CD4-positive, alpha-beta T cell (primary cell): ENCODE results near the gene DSP. TPM values are rescaled to one million over a fixed set of nuclear protein-coding genes. Genes with fewer than 3 reads are reported as not detected.

Source experiments
- ATAC-seq: fragments of 200-7000 bp; cut with Tn5 transposase; one replicate; pipeline ENCODE4 v1.10.0; 2022; ENCODE audit warnings: mild to moderate bottlenecking; ENCODE audit not compliant: poor library complexity
- CTCF ChIA-PET: fragments of 350-600 bp; sonication (Branson Sonifier 250); formaldehyde crosslinking; loops from one replicate; lab custom pipeline; 2021; ENCODE audit warnings: antibody characterized with exemption, inconsistent platforms; lab: Charles Lee
- POLR2A ChIA-PET: fragments of 350-600 bp; sonication (Branson Sonifier 250); formaldehyde crosslinking; loops from one replicate; lab custom pipeline; 2021; ENCODE audit warnings: antibody characterized with exemption, inconsistent platforms; lab: Charles Lee
- DNase-seq, 14 experiments: peaks; one replicate each; pipeline ENCODE4 v3.0.0-alpha.2; 2013 to 2020; ENCODE audit warnings: mixed read lengths in 2 of 14
- H3K27ac ChIP-seq, 2 donors: one replicate each; pipeline versions ENCODE4 v1.5.1 to v1.7.0; 2013; ENCODE audit warnings: low read length in 2 of 2, low read depth in 1 of 2, mild to moderate bottlenecking in 1 of 2
- H3K27me3 ChIP-seq, 2 experiments: 1 replicate in 1 of 2; 2 replicates in 1 of 2; pipeline versions ENCODE4 v1.6.1 to v1.7.0; 2013; ENCODE audit warnings: low read length in 2 of 2, control low read depth in 1 of 2, mild to moderate bottlenecking in 1 of 2, moderate library complexity in 1 of 2; ENCODE audit not compliant: insufficient read depth in 2 of 2, control insufficient read depth in 1 of 2
- H3K36me3 ChIP-seq: one replicate; pipeline ENCODE4 v1.6.1; 2013; ENCODE audit warnings: low read length, control low read depth; ENCODE audit not compliant: insufficient read depth
- H3K4me1 ChIP-seq: one replicate; pipeline ENCODE4 v1.6.1; 2013; ENCODE audit warnings: low read length, control low read depth; ENCODE audit not compliant: insufficient read depth
- H3K4me3 ChIP-seq: one replicate; pipeline ENCODE4 v1.5.1; 2013; ENCODE audit warnings: mild to moderate bottlenecking, low read length, moderate library complexity
- H3K9me3 ChIP-seq, 2 experiments: 1 replicate in 1 of 2; 2 replicates in 1 of 2; pipeline versions ENCODE4 v1.6.1 to v1.7.0; 2013; ENCODE audit warnings: low read length in 2 of 2, mild to moderate bottlenecking in 2 of 2, control low read depth in 1 of 2, moderate library complexity in 1 of 2; ENCODE audit not compliant: control insufficient read depth in 1 of 2, insufficient read depth in 1 of 2
- H3K27ac Mint-ChIP-seq: one replicate; pipeline ENCODE4 v1.8.0; 2020; ENCODE audit warnings: mixed read lengths
- H3K27me3 Mint-ChIP-seq: one replicate; pipeline ENCODE4 v1.8.0; 2021; ENCODE audit warnings: mixed read lengths
- H3K36me3 Mint-ChIP-seq: one replicate; pipeline ENCODE4 v1.8.0; 2021; ENCODE audit warnings: low read depth, mixed read lengths
- H3K4me1 Mint-ChIP-seq: one replicate; pipeline ENCODE4 v1.8.0; 2021; ENCODE audit warnings: low read depth, mixed read lengths
- H3K4me3 Mint-ChIP-seq: one replicate; pipeline ENCODE4 v1.8.0; 2020; ENCODE audit warnings: mild to moderate bottlenecking, mixed read lengths
- H3K9me3 Mint-ChIP-seq: one replicate; pipeline ENCODE4 v1.8.0; 2020; ENCODE audit warnings: mixed read lengths
- intact Hi-C, 2 experiments: fragments of 100-400 bp; cut with DNase I in 1 of 2; cut with micrococcal nuclease in 1 of 2; formaldehyde crosslinking; loops; one replicate each; pipeline versions ENCODE4 v1.15.1 to v1.9.0; 2023 to 2025; cut with DNase I, micrococcal nuclease
- total RNA-seq, 174 experiments: library from RNA in 2 of 174; stranded (reverse) in 2 of 174; gene quantifications; one replicate each; pipeline ENCODE4 v1.2.3 and lab custom pipeline; 2021 to 2026
- TF ChIP-seq, protein P1 (sequence below): fragments of 200-600 bp; IDR thresholded peaks from one replicate; pipeline ENCODE4 v1.8.0; 2022; ENCODE audit warnings: antibody characterized with exemption, mild to moderate bottlenecking

The DSP gene
- total RNA-seq, 2 experiments from 2014 or later: 0.14 TPM; not detected in 1

DNA sequence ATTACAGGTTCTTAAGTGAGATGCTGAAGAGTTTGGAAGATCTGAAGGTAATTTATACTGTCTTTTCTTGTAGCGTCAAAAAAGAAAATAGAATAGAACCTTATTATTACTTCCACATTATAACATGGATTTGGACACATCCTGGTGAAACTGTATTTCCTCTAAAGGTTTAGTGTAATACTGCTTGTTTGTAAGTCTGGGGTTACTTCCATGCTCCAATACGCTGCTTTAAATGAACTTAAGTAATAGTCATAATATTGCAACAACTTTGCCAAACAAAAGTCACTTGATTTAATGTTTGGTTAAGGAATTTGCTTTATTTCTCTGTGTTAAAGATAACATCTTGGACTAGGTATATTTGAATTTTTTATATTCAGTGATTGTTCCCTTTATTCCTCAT is 37.0 kb downstream of the DSP start:
- no peak overlapping the region for H3K27ac Mint-ChIP-seq
- H3K27ac ChIP-seq: no peak overlapping the region
- no peak for DNase-seq
- H3K36me3 ChIP-seq: no peaks in the 10 kb centered on the region
- no peak for ATAC-seq
- no peaks in the 10 kb centered on the region for H3K9me3 Mint-ChIP-seq
- intact Hi-C loops: no loop called here
- H3K4me1 Mint-ChIP-seq: no peaks in the 10 kb centered on the region
- no peaks in the 10 kb centered on the region for H3K9me3 ChIP-seq
- POLR2A ChIA-PET: no interaction called here
- no peaks in the 10 kb centered on the region for H3K4me1 ChIP-seq
- CTCF ChIA-PET: no interaction called here
- TF ChIP-seq, protein P1, sequence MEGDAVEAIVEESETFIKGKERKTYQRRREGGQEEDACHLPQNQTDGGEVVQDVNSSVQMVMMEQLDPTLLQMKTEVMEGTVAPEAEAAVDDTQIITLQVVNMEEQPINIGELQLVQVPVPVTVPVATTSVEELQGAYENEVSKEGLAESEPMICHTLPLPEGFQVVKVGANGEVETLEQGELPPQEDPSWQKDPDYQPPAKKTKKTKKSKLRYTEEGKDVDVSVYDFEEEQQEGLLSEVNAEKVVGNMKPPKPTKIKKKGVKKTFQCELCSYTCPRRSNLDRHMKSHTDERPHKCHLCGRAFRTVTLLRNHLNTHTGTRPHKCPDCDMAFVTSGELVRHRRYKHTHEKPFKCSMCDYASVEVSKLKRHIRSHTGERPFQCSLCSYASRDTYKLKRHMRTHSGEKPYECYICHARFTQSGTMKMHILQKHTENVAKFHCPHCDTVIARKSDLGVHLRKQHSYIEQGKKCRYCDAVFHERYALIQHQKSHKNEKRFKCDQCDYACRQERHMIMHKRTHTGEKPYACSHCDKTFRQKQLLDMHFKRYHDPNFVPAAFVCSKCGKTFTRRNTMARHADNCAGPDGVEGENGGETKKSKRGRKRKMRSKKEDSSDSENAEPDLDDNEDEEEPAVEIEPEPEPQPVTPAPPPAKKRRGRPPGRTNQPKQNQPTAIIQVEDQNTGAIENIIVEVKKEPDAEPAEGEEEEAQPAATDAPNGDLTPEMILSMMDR: no peak
- no peaks in the 10 kb centered on the region for H3K36me3 Mint-ChIP-seq
- H3K27me3 ChIP-seq: peaks cover 0 to 17% of the 10 kb centered on the region in 2 experiments
- H3K27me3 Mint-ChIP-seq: peaks cover 24% of the 10 kb centered on the region
- no peak overlapping the region for H3K4me3 ChIP-seq
- no peak overlapping the region for H3K4me3 Mint-ChIP-seq

GRCh38 chr6:7578931-7579330 is 37.5 kb downstream of the DSP start:
- ATAC-seq (no peak), DNase-seq (no peak)
- Histone ChIP-seq H3K4me3 (no peak overlapping the region), H3K36me3 (no peaks in the 10 kb centered on the region), H3K4me1 (no peaks in the 10 kb centered on the region), H3K9me3 (no peaks in the 10 kb centered on the region), H3K27ac (no peak overlapping the region), H3K27me3 (peaks cover 0 to 17% of the 10 kb centered on the region in 2 experiments)
- no peaks in the 10 kb centered on the region for H3K36me3 Mint-ChIP-seq
- no peak overlapping the region for H3K4me3 Mint-ChIP-seq
- H3K9me3 Mint-ChIP-seq: no peaks in the 10 kb centered on the region
- intact Hi-C loops: no loop called here
- ChIA-PET CTCF (no interaction called here), POLR2A (interaction anchor here (0.7 kb wide), 1 partner anchor 11 kb away, joined by 3 read pairs; the partner anchor contains the start of gene SNRNP48)
- H3K4me1 Mint-ChIP-seq: no peaks in the 10 kb centered on the region
- H3K27me3 Mint-ChIP-seq: peaks cover 24% of the 10 kb centered on the region
- no peak overlapping the region for H3K27ac Mint-ChIP-seq
- TF ChIP-seq, protein P1: no peak

DNA sequence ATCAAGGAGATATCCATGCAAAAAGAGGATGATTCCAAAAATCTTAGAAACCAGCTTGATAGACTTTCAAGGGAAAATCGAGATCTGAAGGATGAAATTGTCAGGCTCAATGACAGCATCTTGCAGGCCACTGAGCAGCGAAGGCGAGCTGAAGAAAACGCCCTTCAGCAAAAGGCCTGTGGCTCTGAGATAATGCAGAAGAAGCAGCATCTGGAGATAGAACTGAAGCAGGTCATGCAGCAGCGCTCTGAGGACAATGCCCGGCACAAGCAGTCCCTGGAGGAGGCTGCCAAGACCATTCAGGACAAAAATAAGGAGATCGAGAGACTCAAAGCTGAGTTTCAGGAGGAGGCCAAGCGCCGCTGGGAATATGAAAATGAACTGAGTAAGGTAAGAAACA is 38.4 kb downstream of the DSP start:
- CTCF ChIA-PET: interaction anchor here (1.7 kb wide), 1 partner anchor 9 kb away, joined by 3 read pairs; no protein-coding TSS in a partner anchor
- no peaks in the 10 kb centered on the region for H3K36me3 Mint-ChIP-seq

More for the DNA sequence above, 38.4 kb downstream of the DSP start:
- TF ChIP-seq, protein P1: no peak
- POLR2A ChIA-PET: no interaction called here
- intact Hi-C loops: loop anchor here in 1 of 2 experiments (10.0 kb wide), 1 partner anchor 335 kb away; the partner anchor contains the start of gene TXNDC5
- no peak overlapping the region for H3K27ac Mint-ChIP-seq
- Histone ChIP-seq H3K4me1 (no peaks in the 10 kb centered on the region), H3K4me3 (no peak overlapping the region), H3K27me3 (peaks cover 0 to 17% of the 10 kb centered on the region in 2 experiments), H3K27ac (no peak overlapping the region), H3K36me3 (no peaks in the 10 kb centered on the region), H3K9me3 (no peaks in the 10 kb centered on the region)
- H3K27me3 Mint-ChIP-seq: peaks cover 24% of the 10 kb centered on the region
- DNase-seq (no peak), ATAC-seq (no peak)
- H3K4me3 Mint-ChIP-seq: no peak overlapping the region
- no peaks in the 10 kb centered on the region for H3K4me1 Mint-ChIP-seq
- no peaks in the 10 kb centered on the region for H3K9me3 Mint-ChIP-seq
